Measurements from ENCODE around the gene JRKL. TPM values are rescaled to one million over a fixed set of nuclear protein-coding genes. Genes with fewer than 3 reads are reported as not detected.

The JRKL gene
- 9.5 and 13.3 TPM in 2 replicates for polyA plus RNA-seq

DNA sequence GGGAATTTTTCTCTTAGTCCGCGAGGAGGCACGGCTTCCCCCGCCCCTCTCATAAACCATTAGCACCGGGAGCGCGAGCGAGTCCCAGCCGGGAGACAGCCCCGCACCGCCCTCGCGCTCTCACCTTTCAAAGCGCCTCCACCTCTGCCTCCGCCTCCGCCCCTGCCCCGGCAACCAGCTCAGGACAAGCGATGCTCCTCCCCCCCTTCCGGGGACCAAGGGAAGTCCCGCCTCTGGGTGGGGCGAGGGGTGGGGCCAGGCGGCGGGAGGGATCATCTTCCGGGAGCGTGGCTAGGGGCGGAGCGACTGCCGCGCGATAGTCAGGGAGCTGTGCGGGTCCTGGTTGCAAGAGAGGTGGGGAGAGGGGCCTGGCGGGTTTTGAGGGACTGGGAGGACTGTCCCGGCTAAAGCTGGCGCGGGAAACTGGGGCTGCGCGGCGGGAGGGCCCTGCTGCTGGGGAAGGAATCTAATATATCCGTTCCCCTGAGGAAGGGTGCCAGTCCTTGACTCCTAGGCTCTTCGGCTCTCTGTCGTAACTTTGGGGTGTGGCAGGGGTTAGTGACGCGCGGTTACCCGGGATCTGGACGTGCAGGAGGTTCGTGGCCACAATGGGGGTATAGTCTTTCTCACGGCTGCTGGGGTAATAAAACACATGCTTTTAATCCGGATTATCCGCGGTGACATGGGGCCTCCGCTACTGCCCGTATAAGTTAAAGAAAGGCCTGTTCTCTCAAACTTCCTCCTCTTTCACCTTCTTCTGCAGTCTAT, at the start of gene JRKL, which contains the start of gene CCDC82:
JRKL (plus strand) TSS at position 294 of the 768 bp plus-strand sequence. CDS start 637 bp downstream, outside the sequence.
CCDC82 (minus strand) TSS at position 193 of the 768 bp plus-strand sequence. CDS start 5,165 bp downstream, outside the sequence.

DNA sequence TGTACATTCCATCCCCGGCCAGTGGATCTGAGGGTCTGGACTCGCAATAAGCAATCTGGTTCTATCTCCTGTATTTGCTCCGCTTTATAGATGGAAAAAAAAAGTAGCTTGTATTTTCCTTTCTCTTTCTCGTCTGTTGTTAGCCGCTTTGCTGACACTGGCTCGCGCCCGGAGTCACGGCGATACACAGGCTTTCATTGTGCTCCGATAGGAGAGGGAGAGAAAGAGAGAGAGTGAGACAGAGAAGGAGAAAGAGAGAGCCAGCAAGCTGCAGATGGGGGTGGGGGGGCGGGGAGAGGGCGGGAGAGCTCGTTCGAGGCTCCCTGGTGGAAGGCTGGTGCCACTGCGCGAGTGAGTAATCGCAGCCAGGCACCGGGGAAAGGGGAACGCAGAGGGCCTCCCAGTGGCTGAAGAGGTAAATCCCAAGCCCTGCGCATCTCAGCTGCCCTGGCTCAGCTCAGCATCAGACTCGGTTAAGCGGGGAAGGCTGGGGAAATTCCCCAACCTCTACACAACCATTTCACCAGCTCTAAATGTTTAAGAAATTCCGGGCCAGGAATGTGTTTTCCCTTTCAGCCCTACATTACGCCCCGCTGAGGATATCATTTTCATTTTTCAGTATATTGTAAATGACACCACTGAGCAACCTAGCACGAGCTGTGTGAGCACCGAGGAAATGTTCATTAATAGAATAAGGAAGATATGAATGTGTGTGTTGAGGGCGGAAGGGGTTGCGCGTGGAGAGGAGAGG, 46.7 kb upstream of the JRKL start, which contains the start of gene MAML2:
MAML2 (minus strand) TSS at position 235 of the 751 bp plus-strand sequence. CDS start 1,300 bp downstream, outside the sequence.

Other genes starting within 250 kb of the JRKL start
- 2.0 and 4.8 TPM in 2 replicates for gene MAML2, start 46.8 kb upstream of the JRKL start, polyA plus RNA-seq
- 30.0 and 39.3 TPM in 2 replicates for gene CCDC82, start 101 bp upstream of the JRKL start, polyA plus RNA-seq